ENCODE measurements around the gene FRMD4B.

The FRMD4B gene

GRCh38 chr3:69332934-69333333 is 53.0 kb downstream of the FRMD4B start:
- Histone ChIP-seq H4K20me1 (ENCODE audit: insufficient read depth, low read length, poor library complexity, severe bottlenecking) (no peaks in the 10 kb centered on the region), H3K27me3 (ENCODE audit: insufficient read depth, low read length, poor library complexity, severe bottlenecking) (no peaks in the 10 kb centered on the region), H3K9me2 (replicated peaks; ENCODE audit: low read depth, low read length) (no peaks in the 10 kb centered on the region), H3K4me1 (ENCODE audit: insufficient read depth, low read length, poor library complexity, severe bottlenecking) (no peaks in the 10 kb centered on the region), H3K4me2 (ENCODE audit: low read depth, low read length, poor library complexity, severe bottlenecking) (no peak overlapping the region), H3K36me3 (ENCODE audit: insufficient read depth, low read length) (no peaks in the 10 kb centered on the region), H3K79me2 (ENCODE audit: insufficient read depth, low read length) (no peaks in the 10 kb centered on the region), H3F3A (ENCODE audit: low read depth) (no peaks in the 10 kb centered on the region), H3K9me3 (ENCODE audit: insufficient read depth, low read depth, low read length) (no peaks in the 10 kb centered on the region), H2AFZ (ENCODE audit: low read length) (no peak overlapping the region), H3K9ac (ENCODE audit: low read depth, low read length, poor library complexity, severe bottlenecking) (no peak overlapping the region), H3K4me3 (ENCODE audit: low read length, poor library complexity, severe bottlenecking) (no peak overlapping the region)
- TF ChIP-seq CTCF (conservative IDR thresholded peaks at IDR 0.05; ENCODE audit: low read length) (no peak), EZH2phosphoT487 (IDR thresholded peaks at IDR 0.05; ENCODE audit: borderline replicate concordance) (no peak)

- Histone ChIP-seq H3K9ac (ENCODE audit: low read depth, low read length, poor library complexity, severe bottlenecking) (no peak overlapping the region), H3K79me2 (ENCODE audit: insufficient read depth, low read length) (no peaks in the 10 kb centered on the region)
These were observed 54.9 kb downstream of the FRMD4B start for GRCh38 chr3:69330891-69331400.

GRCh38 chr3:69329892-69330291 is 56.0 kb downstream of the FRMD4B start:
- H3K9ac ChIP-seq (ENCODE audit: low read depth, low read length, poor library complexity, severe bottlenecking): no peak overlapping the region
- H3K9me2 ChIP-seq (replicated peaks; ENCODE audit: low read depth, low read length): no peaks in the 10 kb centered on the region
- H2AFZ ChIP-seq (ENCODE audit: low read length): no peak overlapping the region
- H3F3A ChIP-seq (ENCODE audit: low read depth): no peaks in the 10 kb centered on the region
- H3K4me3 ChIP-seq (ENCODE audit: low read length, poor library complexity, severe bottlenecking): no peak overlapping the region
- no peaks in the 10 kb centered on the region for H3K27me3 ChIP-seq (ENCODE audit: insufficient read depth, low read length, poor library complexity, severe bottlenecking)
- no peaks in the 10 kb centered on the region for H3K9me3 ChIP-seq (ENCODE audit: insufficient read depth, low read depth, low read length)
- H3K4me1 ChIP-seq (ENCODE audit: insufficient read depth, low read length, poor library complexity, severe bottlenecking): no peaks in the 10 kb centered on the region
- H3K4me2 ChIP-seq (ENCODE audit: low read depth, low read length, poor library complexity, severe bottlenecking): no peak overlapping the region
- TF ChIP-seq CTCF (conservative IDR thresholded peaks at IDR 0.05; ENCODE audit: low read length): no peak
- no peak for TF ChIP-seq EZH2phosphoT487 (IDR thresholded peaks at IDR 0.05; ENCODE audit: borderline replicate concordance)
- no peaks in the 10 kb centered on the region for H3K36me3 ChIP-seq (ENCODE audit: insufficient read depth, low read length)
- H4K20me1 ChIP-seq (ENCODE audit: insufficient read depth, low read length, poor library complexity, severe bottlenecking): no peaks in the 10 kb centered on the region
- no peaks in the 10 kb centered on the region for H3K79me2 ChIP-seq (ENCODE audit: insufficient read depth, low read length)

More at GRCh38 chr3:69330891-69331400, 54.9 kb downstream of the FRMD4B start:
- no peaks in the 10 kb centered on the region for H3K4me1 ChIP-seq (ENCODE audit: insufficient read depth, low read length, poor library complexity, severe bottlenecking)
- H3K4me2 ChIP-seq (ENCODE audit: low read depth, low read length, poor library complexity, severe bottlenecking): no peak overlapping the region
- no peaks in the 10 kb centered on the region for H3K27me3 ChIP-seq (ENCODE audit: insufficient read depth, low read length, poor library complexity, severe bottlenecking)
- no peaks in the 10 kb centered on the region for H3F3A ChIP-seq (ENCODE audit: low read depth)
- H3K36me3 ChIP-seq (ENCODE audit: insufficient read depth, low read length): no peaks in the 10 kb centered on the region
- H2AFZ ChIP-seq (ENCODE audit: low read length): no peak overlapping the region
- H4K20me1 ChIP-seq (ENCODE audit: insufficient read depth, low read length, poor library complexity, severe bottlenecking): no peaks in the 10 kb centered on the region
- H3K9me2 ChIP-seq (replicated peaks; ENCODE audit: low read depth, low read length): no peaks in the 10 kb centered on the region
- H3K9me3 ChIP-seq (ENCODE audit: insufficient read depth, low read depth, low read length): no peaks in the 10 kb centered on the region
- no peak for TF ChIP-seq EZH2phosphoT487 (IDR thresholded peaks at IDR 0.05; ENCODE audit: borderline replicate concordance)
- no peak for TF ChIP-seq CTCF (conservative IDR thresholded peaks at IDR 0.05; ENCODE audit: low read length)
- H3K4me3 ChIP-seq (ENCODE audit: low read length, poor library complexity, severe bottlenecking): no peak overlapping the region

Measured in Loucy (cell line).